Left lung (tissue), 10 donors: ENCODE data around the gene NUB1. TPM values are rescaled to one million over a fixed set of nuclear protein-coding genes. Genes with fewer than 3 reads are reported as not detected.

ENCODE experiments used
- ATAC-seq: fragments of 200-7000 bp; cut with Tn5 transposase; one replicate; pipeline ENCODE4 v1.9.1; 2020; ENCODE audit warnings: moderate library complexity
- DNase-seq, 4 donors: peaks; one replicate each; pipeline ENCODE4 v3.0.0-alpha.2; 2013 to 2020
- H3K27ac ChIP-seq, 2 donors: fragments of 200-600 bp; sonication (generic) in 1 of 2; one replicate each; pipeline versions ENCODE4 v1.5.0 to v1.8.0; 2020 to 2021
- H3K27me3 ChIP-seq, 2 donors: fragments of 200-600 bp; sonication (generic) in 1 of 2; one replicate each; pipeline versions ENCODE4 v1.5.0 to v1.8.0; 2020 to 2021
- H3K36me3 ChIP-seq, 2 donors: fragments of 200-600 bp; sonication (generic) in 1 of 2; one replicate each; pipeline versions ENCODE4 v1.5.0 to v1.8.0; 2020 to 2021
- H3K4me1 ChIP-seq, 2 donors: fragments of 200-600 bp; one replicate each; pipeline ENCODE4 v1.8.0; 2021
- H3K4me3 ChIP-seq, 2 donors: fragments of 200-600 bp; sonication (generic) in 1 of 2; one replicate each; pipeline versions ENCODE4 v1.5.0 to v1.8.0; 2020 to 2021; ENCODE audit warnings: mild to moderate bottlenecking in 1 of 2
- H3K9me3 ChIP-seq, 2 donors: fragments of 200-600 bp; sonication (generic) in 1 of 2; one replicate each; pipeline versions ENCODE4 v1.5.0 to v1.8.0; 2020 to 2021
- intact Hi-C, 2 donors: fragments of 100-400 bp; cut with DNase I; formaldehyde crosslinking; loops; one replicate each; pipeline versions ENCODE4 v1.11.2 to v1.14.2; 2022
- polyA plus RNA-seq, 6 donors: library from polyadenylated mRNA; unstranded; fragments of 120-200 nt; gene quantifications; one replicate each; pipeline ENCODE4 v1.2.1, GENCODE V29; 2013; ENCODE audit not compliant: insufficient read length in 6 of 6
- total RNA-seq, 2 donors: library from RNA; stranded (reverse); fragmentation: NEBNext Ultra II Directional; extraction: Animal tissue kit (Norgen Biotek cat#: 25700); gene quantifications; one replicate each; pipeline ENCODE4 v1.2.1, GENCODE V29; 2021
- TF ChIP-seq, protein P1 (sequence below), 2 donors: fragments of 200-600 bp; sonication (generic) in 1 of 2; IDR thresholded peaks; one replicate each; pipeline versions ENCODE4 v1.5.0 to v1.8.0; 2021; ENCODE audit warnings: antibody characterized with exemption in 2 of 2
- donor health status: DM: no; HTN: yes; CAD: no.
- donor health status: DM: no; HTN: no; CAD: no.

NUB1 gene
- total and polyA plus RNA-seq, 8 donors: 40.9 to 81.8 (median 72.0) TPM

DNA sequence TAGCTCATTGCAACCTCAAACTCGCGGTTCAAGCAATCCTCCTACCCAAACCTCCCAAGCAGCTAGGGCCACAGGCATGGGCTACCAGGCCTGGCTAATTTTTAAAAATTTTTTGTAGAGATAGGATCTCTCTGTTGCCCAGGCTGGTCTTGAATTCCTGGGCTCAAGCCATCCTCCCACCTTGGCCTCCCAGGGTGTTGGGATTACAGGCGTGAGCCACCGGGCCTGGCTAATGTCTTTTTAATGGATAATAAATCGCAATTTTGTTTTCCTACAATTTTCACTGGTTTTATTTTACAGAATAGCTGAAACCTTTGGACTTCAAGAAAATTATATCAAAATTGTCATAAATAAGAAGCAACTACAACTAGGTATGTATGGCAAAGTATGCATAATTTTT, 10.9 kb downstream of the NUB1 start:
- no peak overlapping the region for H3K4me3 ChIP-seq
- ATAC-seq: no peak
- TF ChIP-seq, protein P1, sequence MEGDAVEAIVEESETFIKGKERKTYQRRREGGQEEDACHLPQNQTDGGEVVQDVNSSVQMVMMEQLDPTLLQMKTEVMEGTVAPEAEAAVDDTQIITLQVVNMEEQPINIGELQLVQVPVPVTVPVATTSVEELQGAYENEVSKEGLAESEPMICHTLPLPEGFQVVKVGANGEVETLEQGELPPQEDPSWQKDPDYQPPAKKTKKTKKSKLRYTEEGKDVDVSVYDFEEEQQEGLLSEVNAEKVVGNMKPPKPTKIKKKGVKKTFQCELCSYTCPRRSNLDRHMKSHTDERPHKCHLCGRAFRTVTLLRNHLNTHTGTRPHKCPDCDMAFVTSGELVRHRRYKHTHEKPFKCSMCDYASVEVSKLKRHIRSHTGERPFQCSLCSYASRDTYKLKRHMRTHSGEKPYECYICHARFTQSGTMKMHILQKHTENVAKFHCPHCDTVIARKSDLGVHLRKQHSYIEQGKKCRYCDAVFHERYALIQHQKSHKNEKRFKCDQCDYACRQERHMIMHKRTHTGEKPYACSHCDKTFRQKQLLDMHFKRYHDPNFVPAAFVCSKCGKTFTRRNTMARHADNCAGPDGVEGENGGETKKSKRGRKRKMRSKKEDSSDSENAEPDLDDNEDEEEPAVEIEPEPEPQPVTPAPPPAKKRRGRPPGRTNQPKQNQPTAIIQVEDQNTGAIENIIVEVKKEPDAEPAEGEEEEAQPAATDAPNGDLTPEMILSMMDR (IDR thresholded peaks at IDR 0.05): no peak
- no peaks in the 10 kb centered on the region for H3K9me3 ChIP-seq
- H3K27ac ChIP-seq: peak overlapping the region in 1 of 2 donors; percentile 88
- H3K27me3 ChIP-seq: no peaks in the 10 kb centered on the region
- peaks cover 0 to 34% of the 10 kb centered on the region in 2 donors for H3K4me1 ChIP-seq
- DNase-seq: no peak
- H3K36me3 ChIP-seq: peaks cover 0 to 73% of the 10 kb centered on the region in 2 donors
- intact Hi-C loops: loop anchor here in 1 of 2 donors (5.0 kb wide), 1 partner anchor 40 kb away; no protein-coding TSS in a partner anchor

DNA sequence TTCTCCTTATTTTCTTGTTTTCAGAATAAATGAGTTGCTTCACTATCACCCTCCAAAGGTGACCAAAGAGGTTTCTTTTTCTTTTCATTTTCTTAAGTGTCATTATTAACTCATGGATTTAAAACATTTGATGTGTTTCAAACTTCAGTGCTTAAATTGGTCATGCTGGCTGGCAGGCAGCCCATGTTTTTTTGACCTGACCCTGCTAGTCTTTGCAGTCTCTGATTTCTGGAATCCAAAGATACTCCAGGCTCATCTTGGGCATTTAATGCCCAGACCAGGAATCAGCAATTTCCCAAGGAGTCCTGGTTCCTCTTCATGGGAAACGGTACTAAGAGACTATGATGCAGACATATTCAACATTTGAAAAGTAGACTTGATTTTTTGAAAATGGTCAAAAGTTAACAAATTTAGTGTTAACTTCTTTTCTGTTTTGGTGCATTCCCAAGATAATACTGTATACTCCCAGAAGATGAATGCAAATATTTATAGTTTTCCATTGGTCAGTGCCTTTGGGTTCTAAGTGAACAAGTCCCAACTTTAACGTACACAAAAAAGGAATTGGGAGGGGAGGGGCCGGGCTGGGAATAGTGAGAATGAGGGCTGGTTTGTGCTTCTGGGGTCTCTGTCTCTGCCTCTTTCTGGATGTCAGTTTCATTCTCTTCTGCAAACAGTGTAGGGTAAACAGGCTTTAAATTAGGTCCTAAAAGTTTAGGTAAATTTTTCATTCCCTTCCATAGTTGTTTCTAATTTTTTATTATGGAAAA, 19.8 kb downstream of the NUB1 start:
- no peak for DNase-seq
- Histone ChIP-seq H3K36me3 (peaks cover 0 to 74% of the 10 kb centered on the region in 2 donors), H3K9me3 (no peaks in the 10 kb centered on the region), H3K4me3 (no peak overlapping the region), H3K27ac (no peak overlapping the region), H3K27me3 (no peaks in the 10 kb centered on the region), H3K4me1 (no peaks in the 10 kb centered on the region)
- ATAC-seq: no peak
- TF ChIP-seq, protein P1 (IDR thresholded peaks at IDR 0.05): no peak
- intact Hi-C loops: no loop called here

DNA sequence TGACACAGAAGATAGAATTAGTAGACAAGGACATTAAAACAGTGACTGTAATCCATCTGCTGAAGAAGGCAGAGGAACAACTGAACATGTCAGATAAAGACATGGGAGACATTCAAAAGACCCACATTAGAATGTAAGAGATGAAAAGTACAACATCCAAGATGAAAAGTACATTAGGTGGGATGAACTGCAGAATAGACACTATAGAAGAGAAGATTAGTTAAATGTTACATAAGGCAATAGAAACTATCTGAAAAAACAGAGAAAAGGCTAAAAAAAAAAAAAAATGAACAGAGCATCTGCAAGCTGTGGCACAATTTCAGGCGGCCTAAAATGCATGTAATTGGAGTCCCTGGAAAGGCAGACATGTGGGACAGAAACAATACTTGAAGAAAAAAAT, 21.6 kb downstream of the NUB1 start:
- Histone ChIP-seq H3K4me1 (peaks cover 6 to 7% of the 10 kb centered on the region in 2 donors), H3K27ac (no peak overlapping the region), H3K36me3 (peaks cover 0 to 60% of the 10 kb centered on the region in 2 donors), H3K9me3 (no peaks in the 10 kb centered on the region), H3K4me3 (no peak overlapping the region), H3K27me3 (no peaks in the 10 kb centered on the region)
- TF ChIP-seq, protein P1 (IDR thresholded peaks at IDR 0.05): no peak
- ATAC-seq (no peak), DNase-seq (no peak)
- intact Hi-C loops: no loop called here

DNA sequence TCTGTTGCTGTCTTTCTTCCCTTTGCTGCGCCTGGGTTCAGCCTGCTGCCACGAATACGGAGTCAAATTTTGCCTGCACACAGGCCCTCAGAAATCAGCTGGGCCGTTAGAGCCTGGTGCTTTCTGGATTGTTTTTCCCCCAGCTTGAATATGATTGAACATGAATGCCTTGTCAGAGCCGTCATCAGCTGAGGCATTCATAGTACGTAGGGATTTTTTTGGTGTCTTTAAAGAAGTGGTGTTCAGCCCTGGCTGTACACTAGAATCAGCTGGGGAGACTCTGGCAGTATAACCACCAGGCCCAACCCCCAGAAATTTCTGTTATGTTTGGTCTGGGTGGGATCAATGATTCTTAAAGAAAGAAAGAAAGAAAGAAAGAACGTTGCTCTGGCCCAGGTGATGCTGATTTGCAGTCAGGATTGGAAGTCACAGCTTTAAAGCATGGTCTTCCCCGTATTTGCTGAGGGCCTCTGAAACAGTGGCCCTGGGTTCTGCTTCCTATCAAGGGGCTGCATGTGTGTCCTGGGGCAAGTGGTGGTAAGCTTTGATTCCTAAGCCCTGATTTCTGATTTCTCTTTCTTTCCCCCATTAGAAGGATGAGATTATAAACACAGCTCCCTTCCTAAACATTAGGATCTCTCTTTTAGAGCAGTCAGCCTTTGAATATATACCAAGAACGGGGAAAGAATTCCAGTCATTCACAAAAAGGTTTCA, 24.7 kb downstream of the NUB1 start:
- H3K4me3 ChIP-seq: no peak overlapping the region
- H3K4me1 ChIP-seq: peaks cover 6 to 10% of the 10 kb centered on the region in 2 donors
- TF ChIP-seq, protein P1 (IDR thresholded peaks at IDR 0.05): no peak
- peaks cover 0 to 53% of the 10 kb centered on the region in 2 donors for H3K36me3 ChIP-seq
- no peaks in the 10 kb centered on the region for H3K27me3 ChIP-seq
- no peaks in the 10 kb centered on the region for H3K9me3 ChIP-seq
- ATAC-seq: no peak
- peak overlapping the region; percentile 3 to 11 for H3K27ac ChIP-seq
- DNase-seq: peak in 1 of 4 donors; percentile 23
- intact Hi-C loops: no loop called here

DNA sequence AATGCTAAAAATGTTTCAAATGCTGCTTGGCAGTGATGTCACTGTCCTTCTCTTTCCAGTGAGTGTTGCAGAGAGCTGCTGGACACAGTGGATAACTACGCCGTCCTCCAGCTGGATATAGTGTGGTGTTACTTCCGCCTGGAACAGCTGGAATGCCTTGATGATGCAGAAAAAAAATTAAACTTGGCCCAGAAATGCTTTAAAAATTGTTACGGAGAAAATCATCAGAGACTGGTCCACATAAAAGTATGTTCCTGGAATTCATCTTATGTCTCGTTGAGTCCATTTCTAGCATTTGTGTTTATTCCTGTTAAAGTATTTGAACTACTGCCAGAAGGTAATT, 25.2 kb downstream of the NUB1 start:
- TF ChIP-seq, protein P1 (IDR thresholded peaks at IDR 0.05): no peak
- ATAC-seq: peak; percentile 46
- intact Hi-C loops: no loop called here
- peak overlapping the region; percentile 3 to 11 for H3K27ac ChIP-seq
- no peaks in the 10 kb centered on the region for H3K27me3 ChIP-seq
- H3K9me3 ChIP-seq: no peaks in the 10 kb centered on the region
- no peak overlapping the region for H3K4me3 ChIP-seq
- H3K36me3 ChIP-seq: peaks cover 0 to 53% of the 10 kb centered on the region in 2 donors
- peaks cover 6 to 10% of the 10 kb centered on the region in 2 donors for H3K4me1 ChIP-seq
- DNase-seq: peak in 2 of 4 donors; percentile 85 to 91
